HG02981 (cell line): ENCODE measurements around the gene RPS6KB2.
A peak's percentile ranks its signal among the peaks of the same experiment; 100 is the strongest.

Experiments used
- ATAC-seq: cut with Tn5 transposase; IDR thresholded peaks from one replicate; pipeline ENCODE4 v1.9.1; 2021; ENCODE audit warnings: mild to moderate bottlenecking, moderate library complexity; ENCODE audit not compliant: unreplicated experiment

RPS6KB2 gene

GRCh38 chr11:67428052-67429001 is at the start of gene RPS6KB2:
Gene RPS6KB2 (plus strand): TSS chr11:67428494. CDS start chr11:67428546, 52 bp downstream.
- peak; percentile 81 for ATAC-seq

DNA sequence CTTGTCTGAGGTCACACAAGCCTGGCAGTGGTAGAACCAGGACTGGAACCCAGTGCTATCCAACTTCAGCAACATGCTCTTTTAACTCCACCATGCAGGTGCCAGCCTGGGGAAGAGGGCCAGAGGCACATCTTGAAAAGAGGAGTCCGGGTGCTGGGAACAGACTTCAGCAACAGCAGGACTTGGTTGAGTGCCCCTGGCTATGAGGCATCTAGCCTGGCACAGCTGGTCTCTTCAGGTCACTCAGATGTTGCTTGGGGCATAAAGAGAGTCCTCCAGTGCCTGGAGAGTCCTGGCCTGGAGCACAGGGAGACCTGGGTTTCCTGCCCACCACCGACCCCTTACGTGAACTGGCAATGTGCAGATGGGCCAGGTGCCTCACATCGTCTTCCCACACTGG is 49.8 kb upstream of the RPS6KB2 start:
- no peak for ATAC-seq

GRCh38 chr11:67379061-67380058 is 48.9 kb upstream of the RPS6KB2 start:
- no peak for ATAC-seq

GRCh38 chr11:67381244-67381972 is 46.9 kb upstream of the RPS6KB2 start:
- ATAC-seq, result no peak

GRCh38 chr11:67382276-67383136 is 45.8 kb upstream of the RPS6KB2 start:
- no peak for ATAC-seq

- no peak for ATAC-seq
These were observed 43.4 kb upstream of the RPS6KB2 start for GRCh38 chr11:67384851-67385366.

- ATAC-seq, result no peak
These were observed 41.2 kb upstream of the RPS6KB2 start for GRCh38 chr11:67387069-67387468.

- ATAC-seq, result no peak
These were observed 40.8 kb upstream of the RPS6KB2 start for GRCh38 chr11:67387518-67387917.

GRCh38 chr11:67389477-67389876 is 38.8 kb upstream of the RPS6KB2 start:
- ATAC-seq, result no peak

DNA sequence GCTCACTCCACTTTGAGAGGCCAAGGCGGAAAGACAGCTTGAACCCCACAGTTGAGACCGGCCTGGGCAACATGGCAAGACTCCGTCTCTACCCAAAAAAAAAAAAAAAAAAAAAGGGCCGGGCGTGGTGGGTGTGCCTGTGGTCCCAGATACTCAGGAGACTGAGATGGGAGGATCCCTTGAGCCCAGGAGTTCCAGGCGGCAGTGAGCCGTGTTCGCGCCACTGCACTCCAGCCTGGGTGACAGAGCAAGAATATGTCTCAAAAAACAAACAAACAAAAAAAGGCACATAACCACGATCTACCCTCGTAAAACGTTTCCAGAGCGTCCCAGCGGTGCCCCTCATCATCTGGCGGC is 37.4 kb upstream of the RPS6KB2 start:
- ATAC-seq, result no peak

- peak; percentile 44 for ATAC-seq
These were observed 36.8 kb upstream of the RPS6KB2 start, which contains the start of gene RAD9A for GRCh38 chr11:67391304-67392182. Gene RAD9A (plus strand): TSS chr11:67391986. CDS start chr11:67392045, 59 bp downstream.

DNA sequence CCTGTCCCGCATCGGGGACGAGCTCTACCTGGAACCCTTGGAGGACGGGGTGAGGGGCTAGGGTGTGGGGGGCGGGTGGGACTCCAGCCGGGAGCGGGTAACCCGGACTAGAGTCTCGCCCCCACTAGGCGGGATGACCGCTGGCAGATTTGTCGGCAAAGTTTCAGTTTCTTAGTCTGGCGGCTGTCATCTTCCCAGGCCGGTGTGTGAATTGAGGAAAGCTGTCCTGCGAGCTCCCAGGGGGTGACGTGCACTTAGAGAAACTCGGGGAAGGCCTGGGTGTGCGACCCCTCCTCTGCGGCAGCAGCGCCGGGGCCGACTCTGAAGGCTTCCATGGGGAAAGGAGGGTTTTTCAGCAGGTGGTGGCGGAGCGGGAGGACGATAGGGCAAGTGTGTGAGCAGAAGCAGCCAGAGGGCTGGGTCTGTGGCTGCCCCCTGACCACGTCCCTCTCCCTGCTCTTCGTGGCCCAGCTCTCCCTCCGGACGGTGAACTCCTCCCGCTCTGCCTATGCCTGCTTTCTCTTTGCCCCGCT is 36.0 kb upstream of the RPS6KB2 start:
- no peak for ATAC-seq

GRCh38 chr11:67393437-67393836 is 34.9 kb upstream of the RPS6KB2 start:
- no peak for ATAC-seq

DNA sequence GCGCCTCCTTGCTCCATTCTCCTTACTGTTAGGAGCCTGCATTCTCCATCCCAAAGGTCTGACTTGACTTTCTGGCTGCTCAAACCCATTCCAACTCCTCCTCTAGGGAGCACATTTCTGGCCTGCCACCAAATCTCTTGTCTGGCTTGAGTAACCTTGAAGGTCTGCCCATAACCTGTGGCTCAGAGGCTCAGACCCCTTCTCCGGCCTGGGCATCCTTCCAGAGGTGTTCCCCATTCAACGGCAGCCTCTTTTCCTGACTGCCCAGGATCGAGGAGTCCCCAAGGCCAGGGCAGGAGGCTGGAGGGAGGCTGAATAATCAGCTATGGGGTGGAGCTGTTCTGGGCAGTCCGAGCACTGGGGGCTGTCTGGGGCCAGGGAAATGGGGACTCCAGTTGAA is 34.3 kb upstream of the RPS6KB2 start:
- no peak for ATAC-seq

- ATAC-seq, result no peak
These were observed 32.6 kb upstream of the RPS6KB2 start for GRCh38 chr11:67395555-67396258.

DNA sequence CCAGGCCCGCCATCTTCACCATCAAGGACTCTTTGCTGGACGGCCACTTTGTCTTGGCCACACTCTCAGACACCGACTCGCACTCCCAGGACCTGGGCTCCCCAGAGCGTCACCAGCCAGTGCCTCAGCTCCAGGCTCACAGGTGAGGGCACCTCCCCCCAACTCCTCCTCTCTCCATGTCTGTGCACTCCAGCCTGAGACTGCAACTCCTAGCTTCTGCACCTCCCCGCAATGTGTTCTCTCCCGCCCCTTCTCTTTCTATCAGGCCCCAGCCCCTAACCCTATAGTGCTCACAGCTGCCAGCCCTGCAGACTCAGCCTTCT is 32.1 kb upstream of the RPS6KB2 start:
- no peak for ATAC-seq

- ATAC-seq, result no peak
These were observed 31.5 kb upstream of the RPS6KB2 start for GRCh38 chr11:67396587-67397389.
